ENCODE measurements around the gene ARHGAP15. TPM values are rescaled to one million over a fixed set of nuclear protein-coding genes. Genes with fewer than 3 reads are reported as not detected.

Gene ARHGAP15
- total RNA-seq, 1 donor from 2014 or later: 0.51 TPM

DNA sequence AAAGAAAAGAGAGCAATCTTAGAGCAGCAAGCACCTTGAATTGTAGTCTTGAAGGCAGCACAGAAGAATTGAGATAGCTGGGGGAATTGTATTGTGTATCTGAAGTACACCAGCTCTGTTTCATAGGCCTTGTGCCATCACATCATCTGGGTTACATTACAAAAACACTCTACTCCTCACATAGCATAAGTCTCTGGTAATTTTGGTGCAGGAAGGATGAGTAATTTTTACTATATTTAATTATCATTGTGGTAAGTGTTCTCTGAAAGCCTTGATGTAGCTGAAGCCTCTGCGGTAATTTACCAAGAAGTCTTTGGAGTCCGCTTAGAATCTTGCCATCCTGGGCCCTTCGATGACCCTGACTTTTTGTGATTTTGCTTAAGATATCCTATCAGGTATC, 291.1 kb downstream of the ARHGAP15 start:
- Mint-ChIP-seq H3K27me3 (ENCODE audit: low read depth) (no peaks in the 10 kb centered on the region), H3K4me3 (no peak overlapping the region), H3K27ac (no peak overlapping the region), H3K9me3 (peaks cover 19% of the 10 kb centered on the region), H3K36me3 (no peaks in the 10 kb centered on the region), H3K4me1 (no peaks in the 10 kb centered on the region)
- TF ChIP-seq, protein P1, sequence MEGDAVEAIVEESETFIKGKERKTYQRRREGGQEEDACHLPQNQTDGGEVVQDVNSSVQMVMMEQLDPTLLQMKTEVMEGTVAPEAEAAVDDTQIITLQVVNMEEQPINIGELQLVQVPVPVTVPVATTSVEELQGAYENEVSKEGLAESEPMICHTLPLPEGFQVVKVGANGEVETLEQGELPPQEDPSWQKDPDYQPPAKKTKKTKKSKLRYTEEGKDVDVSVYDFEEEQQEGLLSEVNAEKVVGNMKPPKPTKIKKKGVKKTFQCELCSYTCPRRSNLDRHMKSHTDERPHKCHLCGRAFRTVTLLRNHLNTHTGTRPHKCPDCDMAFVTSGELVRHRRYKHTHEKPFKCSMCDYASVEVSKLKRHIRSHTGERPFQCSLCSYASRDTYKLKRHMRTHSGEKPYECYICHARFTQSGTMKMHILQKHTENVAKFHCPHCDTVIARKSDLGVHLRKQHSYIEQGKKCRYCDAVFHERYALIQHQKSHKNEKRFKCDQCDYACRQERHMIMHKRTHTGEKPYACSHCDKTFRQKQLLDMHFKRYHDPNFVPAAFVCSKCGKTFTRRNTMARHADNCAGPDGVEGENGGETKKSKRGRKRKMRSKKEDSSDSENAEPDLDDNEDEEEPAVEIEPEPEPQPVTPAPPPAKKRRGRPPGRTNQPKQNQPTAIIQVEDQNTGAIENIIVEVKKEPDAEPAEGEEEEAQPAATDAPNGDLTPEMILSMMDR (IDR thresholded peaks at IDR 0.05; ENCODE audit: unreplicated experiment): no peak
- DNase-seq (ENCODE audit: low spot score in 2 of 2, unreplicated experiment in 2 of 2): no peak

DNA sequence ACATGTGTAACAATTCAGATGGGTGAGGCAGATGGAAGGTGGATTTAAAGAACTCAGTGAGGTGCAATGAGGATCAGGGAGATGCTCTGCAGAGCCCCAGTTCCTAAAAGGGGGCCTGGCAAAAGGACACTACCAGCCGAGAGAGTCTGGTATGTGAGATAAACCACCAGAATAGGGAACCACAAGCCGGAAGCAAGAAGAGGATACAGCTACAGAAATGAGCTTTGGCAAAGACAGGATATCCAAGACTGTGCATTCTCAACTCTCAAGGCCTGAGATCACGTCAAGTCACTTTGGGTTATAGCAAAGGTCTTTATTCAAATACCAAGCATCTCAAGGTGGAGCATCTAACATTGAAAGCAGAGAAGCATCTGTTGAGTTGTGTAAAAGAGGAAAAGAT, 293.5 kb downstream of the ARHGAP15 start:
- H3K36me3 Mint-ChIP-seq: no peaks in the 10 kb centered on the region
- no peak overlapping the region for H3K27ac Mint-ChIP-seq
- no peaks in the 10 kb centered on the region for H3K27me3 Mint-ChIP-seq (ENCODE audit: low read depth)
- TF ChIP-seq, protein P1 (IDR thresholded peaks at IDR 0.05; ENCODE audit: unreplicated experiment): no peak
- no peaks in the 10 kb centered on the region for H3K4me1 Mint-ChIP-seq
- DNase-seq (ENCODE audit: low spot score in 2 of 2, unreplicated experiment in 2 of 2): no peak
- no peak overlapping the region for H3K4me3 Mint-ChIP-seq
- peaks cover 8% of the 10 kb centered on the region for H3K9me3 Mint-ChIP-seq

- no peak overlapping the region for H3K27ac Mint-ChIP-seq
- TF ChIP-seq, protein P1 (IDR thresholded peaks at IDR 0.05; ENCODE audit: unreplicated experiment): no peak
- H3K27me3 Mint-ChIP-seq (ENCODE audit: low read depth): no peaks in the 10 kb centered on the region
- H3K4me3 Mint-ChIP-seq: no peak overlapping the region
- H3K36me3 Mint-ChIP-seq: no peaks in the 10 kb centered on the region
- no peak for DNase-seq (ENCODE audit: low spot score in 2 of 2, unreplicated experiment in 2 of 2)
- H3K4me1 Mint-ChIP-seq: no peaks in the 10 kb centered on the region
- H3K9me3 Mint-ChIP-seq: peaks cover 8% of the 10 kb centered on the region
Measured at GRCh38 chr2:143425896-143426295, 296.7 kb downstream of the ARHGAP15 start.

- no peaks in the 10 kb centered on the region for H3K36me3 Mint-ChIP-seq
- no peak overlapping the region for H3K4me3 Mint-ChIP-seq
- H3K27me3 Mint-ChIP-seq (ENCODE audit: low read depth): no peaks in the 10 kb centered on the region
- DNase-seq (ENCODE audit: low spot score in 2 of 2, unreplicated experiment in 2 of 2): no peak
- H3K27ac Mint-ChIP-seq: no peak overlapping the region
- peaks cover 8% of the 10 kb centered on the region for H3K9me3 Mint-ChIP-seq
- TF ChIP-seq, protein P1 (IDR thresholded peaks at IDR 0.05; ENCODE audit: unreplicated experiment): no peak
- no peaks in the 10 kb centered on the region for H3K4me1 Mint-ChIP-seq
Measured at GRCh38 chr2:143426296-143426695, 297.1 kb downstream of the ARHGAP15 start.

GRCh38 chr2:143428700-143429099, 299.5 kb downstream of the ARHGAP15 start:
- no peak for DNase-seq (ENCODE audit: low spot score in 2 of 2, unreplicated experiment in 2 of 2)
- Mint-ChIP-seq H3K27ac (no peak overlapping the region), H3K36me3 (no peaks in the 10 kb centered on the region), H3K27me3 (ENCODE audit: low read depth) (no peaks in the 10 kb centered on the region), H3K4me3 (no peak overlapping the region), H3K4me1 (peaks cover 11% of the 10 kb centered on the region), H3K9me3 (no peaks in the 10 kb centered on the region)
- TF ChIP-seq, protein P1 (IDR thresholded peaks at IDR 0.05; ENCODE audit: unreplicated experiment): no peak

All from mesothelial cell of epicardium (in vitro differentiated cells).